HEK293 (cell line): Measurements from ENCODE around the gene KCTD10.

Experiments used
- CTCF ChIA-PET: fragments of 350-600 bp; formaldehyde crosslinking; extraction: SDS; loops from one replicate; lab custom pipeline; 2021; ENCODE audit warnings: antibody characterized with exemption; lab: Yijun Ruan, JAX
- POLR2A ChIA-PET: fragments of 300-600 bp; formaldehyde crosslinking; extraction: SDS; loops from one replicate; lab custom pipeline; 2020; ENCODE audit warnings: antibody characterized with exemption, inconsistent platforms; lab: Yijun Ruan, JAX
- H3K27ac ChIP-seq: fragments of 200-500 bp; sonication (Bioruptor generic); 2 replicates; pipeline ENCODE4 v1.5.1; 2014; ENCODE audit warnings: low read depth, low read length, control low read depth, inconsistent platforms; ENCODE audit errors: extremely low read depth
- H3K36me3 ChIP-seq, 2 experiments: fragments of 200-500 bp in 1 of 2; sonication (Bioruptor generic) in 1 of 2; 1 replicate in 1 of 2; 2 replicates in 1 of 2; pipeline ENCODE4 v1.5.1; 2014 to 2017; ENCODE audit warnings: inconsistent platforms in 2 of 2, low read length in 2 of 2; ENCODE audit not compliant: control insufficient read depth in 2 of 2, insufficient read depth in 1 of 2
- H3K4me1 ChIP-seq: fragments of 200-500 bp; sonication (Bioruptor generic); 2 replicates; pipeline ENCODE4 v1.5.1; 2014; ENCODE audit warnings: mild to moderate bottlenecking, low read length, inconsistent platforms; ENCODE audit not compliant: control insufficient read depth, insufficient read depth
- H3K4me3 ChIP-seq: 2 replicates; pipeline ENCODE4 v1.5.1; 2011; ENCODE audit warnings: low read depth, mild to moderate bottlenecking, control low read depth, low read length, moderate library complexity
- H3K9me3 ChIP-seq: fragments of 200-500 bp; sonication (Bioruptor generic); 2 replicates; pipeline ENCODE4 v1.5.1; 2014; ENCODE audit warnings: low read depth, low read length, inconsistent platforms; ENCODE audit not compliant: control insufficient read depth, insufficient read depth
- EGR2 ChIP-seq: fragments of 450-650 bp; formaldehyde crosslinking; IDR thresholded peaks from 2 replicates; pipeline ENCODE4 v1.5.1; 2016; ENCODE audit warnings: low read depth, missing biosample characterization, missing genetic modification characterization
- GLIS2 ChIP-seq: fragments of 450-650 bp; formaldehyde crosslinking; IDR thresholded peaks from 2 replicates; pipeline ENCODE4 v1.5.1; 2016; ENCODE audit warnings: missing biosample characterization, missing genetic modification characterization
- KLF1 ChIP-seq: fragments of 450-650 bp; formaldehyde crosslinking; IDR thresholded peaks from 2 replicates; pipeline ENCODE4 v1.5.1; 2016; ENCODE audit warnings: missing biosample characterization, missing genetic modification characterization
- KLF7 ChIP-seq: fragments of 450-650 bp; formaldehyde crosslinking; IDR thresholded peaks from 2 replicates; pipeline ENCODE4 v1.5.1; 2016; ENCODE audit warnings: missing biosample characterization, missing genetic modification characterization, borderline replicate concordance
- MYNN ChIP-seq: fragments of 450-650 bp; formaldehyde crosslinking; IDR thresholded peaks from 2 replicates; pipeline ENCODE4 v1.5.1; 2016; ENCODE audit warnings: missing biosample characterization, missing genetic modification characterization, borderline replicate concordance
- REPIN1 ChIP-seq: fragments of 450-650 bp; formaldehyde crosslinking; IDR thresholded peaks from 2 replicates; pipeline ENCODE4 v1.5.1; 2017; ENCODE audit warnings: missing biosample characterization, missing genetic modification characterization, low read depth
- SCRT1 ChIP-seq: fragments of 450-650 bp; formaldehyde crosslinking; IDR thresholded peaks from 2 replicates; pipeline ENCODE4 v1.5.1; 2016; ENCODE audit warnings: missing biosample characterization, missing genetic modification characterization, borderline replicate concordance
- SCRT2 ChIP-seq: fragments of 450-650 bp; formaldehyde crosslinking; IDR thresholded peaks from 2 replicates; pipeline ENCODE4 v1.5.1; 2016; ENCODE audit warnings: missing biosample characterization, missing genetic modification characterization
- TCF7L2 ChIP-seq: IDR thresholded peaks from 2 replicates; pipeline ENCODE4 v1.6.1; 2011; ENCODE audit warnings: low read depth, mild to moderate bottlenecking, inconsistent platforms, low read length, moderate library complexity, borderline replicate concordance
- ZBTB10 ChIP-seq: fragments of 450-650 bp; formaldehyde crosslinking; IDR thresholded peaks from 2 replicates; pipeline ENCODE4 v1.5.1; 2016; ENCODE audit warnings: missing biosample characterization, missing genetic modification characterization
- ZBTB17 ChIP-seq: fragments of 450-650 bp; formaldehyde crosslinking; IDR thresholded peaks from 2 replicates; pipeline ENCODE4 v1.5.1; 2016; ENCODE audit warnings: missing biosample characterization, missing genetic modification characterization
- ZBTB26 ChIP-seq: fragments of 450-650 bp; formaldehyde crosslinking; optimal IDR thresholded peaks from 2 replicates; pipeline ENCODE3; 2016; ENCODE audit warnings: missing biosample characterization, mild to moderate bottlenecking, missing genetic modification characterization
- ZBTB6 ChIP-seq: fragments of 450-650 bp; formaldehyde crosslinking; IDR thresholded peaks from 2 replicates; pipeline ENCODE4 v1.5.1; 2017; ENCODE audit warnings: missing biosample characterization, missing genetic modification characterization
- ZNF138 ChIP-seq: fragments of 450-650 bp; formaldehyde crosslinking; IDR thresholded peaks from 2 replicates; pipeline ENCODE4 v1.5.1; 2016; ENCODE audit warnings: missing biosample characterization, missing genetic modification characterization, borderline replicate concordance
- ZNF157 ChIP-seq: fragments of 450-650 bp; formaldehyde crosslinking; IDR thresholded peaks from 2 replicates; pipeline ENCODE4 v1.5.1; 2016; ENCODE audit warnings: missing biosample characterization, missing genetic modification characterization
- ZNF169 ChIP-seq: fragments of 450-650 bp; formaldehyde crosslinking; IDR thresholded peaks from 2 replicates; pipeline ENCODE4 v1.5.1; 2016; ENCODE audit warnings: missing biosample characterization, missing genetic modification characterization
- ZNF18 ChIP-seq: fragments of 450-650 bp; formaldehyde crosslinking; IDR thresholded peaks from 2 replicates; pipeline ENCODE4 v1.5.1; 2016; ENCODE audit warnings: missing biosample characterization, missing genetic modification characterization
- ZNF202 ChIP-seq: fragments of 450-650 bp; formaldehyde crosslinking; IDR thresholded peaks from 2 replicates; pipeline ENCODE4 v1.5.1; 2016; ENCODE audit warnings: missing biosample characterization, missing genetic modification characterization, borderline replicate concordance
- ZNF513 ChIP-seq: fragments of 450-650 bp; IDR thresholded peaks from 2 replicates; pipeline ENCODE4 v1.5.1; 2018; ENCODE audit warnings: missing biosample characterization, missing genetic modification characterization
- ZNF549 ChIP-seq: fragments of 450-650 bp; IDR thresholded peaks from 2 replicates; pipeline ENCODE4 v1.5.1; 2018; ENCODE audit warnings: missing biosample characterization, missing genetic modification characterization, mild to moderate bottlenecking, inconsistent platforms, moderate library complexity
- ZNF558 ChIP-seq: fragments of 450-650 bp; formaldehyde crosslinking; IDR thresholded peaks from 2 replicates; pipeline ENCODE4 v1.5.1; 2016; ENCODE audit warnings: missing biosample characterization, missing genetic modification characterization
- ZNF585B ChIP-seq: fragments of 450-650 bp; formaldehyde crosslinking; IDR thresholded peaks from 2 replicates; pipeline ENCODE4 v1.5.1; 2016; ENCODE audit warnings: missing biosample characterization, missing genetic modification characterization
- ZNF600 ChIP-seq: fragments of 450-650 bp; formaldehyde crosslinking; IDR thresholded peaks from 2 replicates; pipeline ENCODE4 v1.5.1; 2016; ENCODE audit warnings: missing biosample characterization, missing genetic modification characterization
- ZNF623 ChIP-seq: fragments of 450-650 bp; formaldehyde crosslinking; IDR thresholded peaks from 2 replicates; pipeline ENCODE4 v1.5.1; 2016; ENCODE audit warnings: missing biosample characterization, missing genetic modification characterization
- ZNF660 ChIP-seq: fragments of 450-650 bp; IDR thresholded peaks from 2 replicates; pipeline ENCODE4 v1.5.1; 2018; ENCODE audit warnings: missing biosample characterization, mild to moderate bottlenecking, missing genetic modification characterization
- ZNF670 ChIP-seq: fragments of 450-650 bp; formaldehyde crosslinking; IDR thresholded peaks from 2 replicates; pipeline ENCODE4 v1.5.1; 2016; ENCODE audit warnings: missing biosample characterization, missing genetic modification characterization, low read depth
- ZNF701 ChIP-seq: fragments of 450-650 bp; formaldehyde crosslinking; IDR thresholded peaks from 2 replicates; pipeline ENCODE4 v1.5.1; 2016; ENCODE audit warnings: missing biosample characterization, missing genetic modification characterization
- ZSCAN23 ChIP-seq: fragments of 450-650 bp; formaldehyde crosslinking; IDR thresholded peaks from 2 replicates; pipeline ENCODE4 v1.5.1; 2016; ENCODE audit warnings: missing biosample characterization, missing genetic modification characterization
- ZXDB ChIP-seq: fragments of 450-650 bp; formaldehyde crosslinking; IDR thresholded peaks from 2 replicates; pipeline ENCODE4 v1.5.1; 2016; ENCODE audit warnings: missing biosample characterization, missing genetic modification characterization

KCTD10 gene

GRCh38 chr12:109477185-109477962 is at the start of gene KCTD10, which contains the start of gene UBE3B:
TSS of gene KCTD10 (minus strand) at chr12:109477300. CDS start at chr12:109477262, 38 bp downstream.
TSS of gene UBE3B (plus strand) at chr12:109477634. CDS start at chr12:109483552, 5,918 bp downstream.
- peaks cover 0 to 4% of the 10 kb centered on the region in 2 experiments; a peak in 1 of 3 replicates for H3K36me3 ChIP-seq
- ChIA-PET CTCF (interaction anchor here (0.5 to 6.5 kb wide), 4 partner anchors 20 to 983 kb away, joined by 3 to 38 read pairs (median 4); no protein-coding TSS in a partner anchor), POLR2A (interaction anchor here (0.6 to 2.0 kb wide), 11 partner anchors 8 to 316 kb away, joined by 3 to 17 read pairs (median 4); partner anchors contain the start of genes FOXN4, MMAB and MVK)
- TF ChIP-seq ZXDB (tag by site-specific recombination) (peak; percentile 99), ZNF157 (tag by site-specific recombination) (no peak), EGR2 (tag by site-specific recombination) (peak; percentile 63), GLIS2 (tag by site-specific recombination) (peak; percentile 32; the same call in 1 of the 2 replicates), ZNF513 (tag by site-specific recombination) (peak; percentile 30; the same call in 1 of the 2 replicates), ZSCAN23 (tag by site-specific recombination) (peak; percentile 89), ZBTB6 (tag by site-specific recombination) (no peak; the same call in 1 of the 2 replicates), ZNF670 (tag by site-specific recombination) (no peak), ZNF202 (tag by site-specific recombination) (no peak), ZNF18 (tag by site-specific recombination) (peak; percentile 39; the same call in 1 of the 2 replicates), SCRT1 (peak; percentile 11; the same call in 1 of the 2 replicates), SCRT2 (0 out of 2 replicates have a peak, but pooled peaks have one; percentile 46), ZNF558 (tag by site-specific recombination) (peak; percentile 59; the same call in 1 of the 2 replicates), MYNN (tag by site-specific recombination) (peak; percentile 54; the same call in 1 of the 2 replicates), KLF7 (tag by site-specific recombination) (peak; percentile 96), ZNF600 (tag by site-specific recombination) (peak; percentile 47), ZNF623 (tag by site-specific recombination) (no peak; the same call in none of the 2 replicates), ZNF585B (tag by site-specific recombination) (no peak), REPIN1 (tag by site-specific recombination) (peak; percentile 98), ZNF701 (no peak), KLF1 (tag by site-specific recombination) (peak; percentile 90), ZNF660 (tag by site-specific recombination) (peak; percentile 99), ZNF138 (tag by site-specific recombination) (no peak), ZNF169 (no peak), ZNF549 (tag by site-specific recombination) (no peak), ZBTB26 (tag by site-specific recombination) (peak; percentile 35), TCF7L2 (no peak), ZBTB17 (tag by site-specific recombination) (peak; percentile 96), ZBTB10 (tag by site-specific recombination) (peak; percentile 75)

More at GRCh38 chr12:109477185-109477962, at the start of gene KCTD10, which contains the start of gene UBE3B:
- H3K4me3 ChIP-seq = peak within 1 kb of the TSS; percentile 87
- H3K27ac ChIP-seq = peak within 1 kb of the TSS; percentile 90
- H3K9me3 ChIP-seq = no peaks in the 10 kb centered on the region
- peaks cover 5% of the 10 kb centered on the region; the same call in 1 of the 2 replicates for H3K4me1 ChIP-seq
